Subcutaneous adipose tissue (tissue), 4 donors: Measurements from ENCODE around the gene PKMYT1. TPM values are rescaled to one million over a fixed set of nuclear protein-coding genes. Genes with fewer than 3 reads are reported as not detected.

Experiments
- CTCF ChIP-seq: fragments of 450-650 bp; IDR thresholded peaks from one replicate; pipeline ENCODE4 v1.5.1; 2016; ENCODE audit warnings: low read depth, mild to moderate bottlenecking, control low read depth, antibody characterized with exemption, moderate library complexity
- total RNA-seq, 4 donors: library from RNA; depleted of rRNA; stranded (reverse); fragments of >200 nt; gene quantifications; one replicate each; pipeline ENCODE4 v1.1.0, GENCODE V29; 2016

Gene PKMYT1
- total RNA-seq, 4 donors from 2014 or later, result 1.5 to 2.0 (median 1.8) TPM; not detected in 1

GRCh38 chr16:3026003-3026378, 45.7 kb upstream of the PKMYT1 start:
- no peak for TF ChIP-seq CTCF

- no peak for TF ChIP-seq CTCF
Measured at GRCh38 chr16:3025032-3026002, 45.1 kb upstream of the PKMYT1 start.

- no peak for TF ChIP-seq CTCF
Measured at GRCh38 chr16:3023669-3024478, 43.6 kb upstream of the PKMYT1 start, which contains the start of the genes HCFC1R1 and THOC6. HCFC1R1 (minus strand) TSS chr16:3023942; CDS start chr16:3023941, 1 bp downstream. THOC6 (plus strand) TSS chr16:3024035; CDS start chr16:3024327, 292 bp downstream.

- TF ChIP-seq CTCF, result no peak
Measured at GRCh38 chr16:3023415-3023668, 43.1 kb upstream of the PKMYT1 start.

- TF ChIP-seq CTCF, result no peak
Measured at GRCh38 chr16:3022684-3023414, 42.6 kb upstream of the PKMYT1 start.

GRCh38 chr16:3022208-3022683, 42.0 kb upstream of the PKMYT1 start:
- TF ChIP-seq CTCF, result no peak
